K562 (cell line): ENCODE results near the gene SLC16A1. TPM values are rescaled to one million over a fixed set of nuclear protein-coding genes. Genes with fewer than 3 reads are reported as not detected.

Source experiments
- ARID1B ChIP-seq: fragments of 450-650 bp; IDR thresholded peaks from 2 replicates; pipeline ENCODE4 v1.6.1; 2016; ENCODE audit warnings: antibody characterized with exemption, mild to moderate bottlenecking, inconsistent platforms
- ATF3 ChIP-seq, 2 experiments: fragments of 450-650 bp in 1 of 2; sonication (generic) in 1 of 2; formaldehyde crosslinking in 1 of 2; IDR thresholded peaks in 1 of 2; conservative IDR thresholded peaks in 1 of 2; 2 replicates each; pipeline versions ENCODE4 v1.6.1 to v1.8.1; 2016 to 2023; ENCODE audit warnings: mild to moderate bottlenecking in 2 of 2, moderate library complexity in 2 of 2, inconsistent platforms in 1 of 2, missing genetic modification reagents in 1 of 2
- BHLHE40 ChIP-seq: IDR thresholded peaks from 2 replicates; pipeline ENCODE4 v1.6.1; 2011; ENCODE audit warnings: low read length, improper control_type of control experiment
- CREB3 ChIP-seq: fragments of 450-650 bp; conservative IDR thresholded peaks from 2 replicates; pipeline ENCODE4 v1.6.1; 2016; ENCODE audit warnings: missing genetic modification characterization, low read depth, mild to moderate bottlenecking, missing compliant biosample characterization, moderate library complexity
- CXXC5 ChIP-seq: fragments of 250-450 bp; sonication (Bioruptor Pico); IDR thresholded peaks from 2 replicates; pipeline ENCODE4 v1.8.0; 2022; ENCODE audit warnings: inconsistent platforms, mild to moderate bottlenecking, moderate library complexity
- FOSL1 ChIP-seq: fragments of 200-800 bp; sonication (Bioruptor generic); conservative IDR thresholded peaks from 2 replicates; pipeline ENCODE4 v1.6.1; 2016; ENCODE audit warnings: missing genetic modification characterization, missing compliant biosample characterization
- GTF2F1 ChIP-seq: IDR thresholded peaks from 2 replicates; pipeline ENCODE4 v1.6.1; 2011; ENCODE audit warnings: low read depth, low read length, improper control_type of control experiment
- HNRNPL ChIP-seq: fragments of 200-400 bp; formaldehyde crosslinking; IDR thresholded peaks from 2 replicates; pipeline ENCODE4 v1.6.1; 2017; ENCODE audit warnings: low read depth, mild to moderate bottlenecking, low read length
- MCM2 ChIP-seq: fragments of 450-650 bp; IDR thresholded peaks from 2 replicates; pipeline ENCODE4 v1.6.1; 2017; ENCODE audit warnings: low read depth, mild to moderate bottlenecking
- MTA3 ChIP-seq: fragments of 450-650 bp; formaldehyde crosslinking; IDR thresholded peaks from 2 replicates; pipeline ENCODE4 v1.6.1; 2017; ENCODE audit warnings: mild to moderate bottlenecking, borderline replicate concordance
- PHF20 ChIP-seq: fragments of 450-650 bp; IDR thresholded peaks from 2 replicates; pipeline ENCODE4 v1.6.1; 2018; ENCODE audit not compliant: partially characterized antibody
- POLR2AphosphoS2 ChIP-seq: IDR thresholded peaks from 2 replicates; pipeline ENCODE4 v1.6.1; 2012; ENCODE audit warnings: low read length, improper control_type of control experiment
- RFX7 ChIP-seq: fragments of 250-450 bp; sonication (Bioruptor Pico); IDR thresholded peaks from 2 replicates; pipeline ENCODE4 v1.5.1; 2021; ENCODE audit warnings: mild to moderate bottlenecking
- SRF ChIP-seq, 2 experiments: fragments of 250-450, 450-650 bp in 1 of 2; sonication (Bioruptor Pico) in 1 of 2; sonication (generic) in 1 of 2; formaldehyde crosslinking; IDR thresholded peaks; 2 replicates each; pipeline versions ENCODE4 v1.5.0 to v1.5.1; 2020 to 2022; ENCODE audit warnings: mild to moderate bottlenecking in 1 of 2, missing genetic modification reagents in 1 of 2
- STAT5A ChIP-seq: IDR thresholded peaks from 2 replicates; pipeline ENCODE4 v1.6.1; 2012; ENCODE audit warnings: low read length, inconsistent platforms, borderline replicate concordance
- TOE1 ChIP-seq, 2 experiments: fragments of 450-650 bp in 1 of 2; sonication (generic) in 1 of 2; formaldehyde crosslinking in 1 of 2; IDR thresholded peaks; 2 replicates each; pipeline versions ENCODE4 v1.7.1 to v1.8.0; 2016 to 2022; ENCODE audit warnings: borderline replicate concordance in 2 of 2, mild to moderate bottlenecking in 2 of 2, antibody characterized with exemption in 1 of 2, inconsistent platforms in 1 of 2, low read depth in 1 of 2, missing genetic modification reagents in 1 of 2, moderate library complexity in 1 of 2
- ZNF3 ChIP-seq: fragments of 250-450 bp; sonication (Bioruptor Pico); IDR thresholded peaks from 2 replicates; pipeline ENCODE4 v1.5.0; 2021; ENCODE audit warnings: mild to moderate bottlenecking, moderate library complexity
- ZNF395 ChIP-seq: fragments of 200-800 bp; sonication (Bioruptor generic); IDR thresholded peaks from 2 replicates; pipeline ENCODE4 v1.6.1; 2017; ENCODE audit warnings: missing genetic modification characterization, missing compliant biosample characterization
- ZNF586 ChIP-seq: fragments of 450-650 bp; formaldehyde crosslinking; conservative IDR thresholded peaks from 2 replicates; pipeline ENCODE4 v1.4.0; 2020; ENCODE audit warnings: mild to moderate bottlenecking, moderate library complexity
- polyA plus RNA-seq, 8 experiments: library from polyadenylated mRNA; depleted of rRNA in 4 of 8; stranded (reverse) in 5 of 8; unstranded in 3 of 8; fragments of >200 nt; fragmentation: Nextera tagmentation in 2 of 8; fragmentation: Illumina TruSeq in 1 of 8; extraction: Ambion mirVana in 2 of 8; extraction: Trizol in 1 of 8; gene quantifications; 2 replicates each; pipeline versions ENCODE4 v1.2.1 to v1.2.3, GENCODE V29; 2011 to 2014; ENCODE audit warnings: inconsistent platforms in 1 of 8, missing spikeins in 1 of 8
- total RNA-seq, 7 experiments: library from RNA; depleted of rRNA in 6 of 7; stranded (reverse); fragments of >200 nt in 6 of 7; fragmentation: Illumina TruSeq in 2 of 7; extraction: Trizol in 2 of 7; gene quantifications; 2 replicates each; pipeline versions ENCODE4 v1.2.1 to v1.2.3, GENCODE V29; 2011 to 2021; ENCODE audit warnings: low replicate concordance in 1 of 7

SLC16A1 gene
- total and polyA plus RNA-seq, 9 of the 15 experiments (the other 6 are each of a cell fraction or from before 2014, with no cell fraction given), result 73.1 to 244 (median 117) TPM

- TF ChIP-seq GTF2F1 (no peak), STAT5A (no peak), CREB3 (tag) (no peak), MCM2 (no peak), TOE1 (IDR thresholded peaks at IDR 0.05; ENCODE audit: borderline replicate concordance) (peak; percentile 86; the same call in 1 of the 2 replicates), TOE1 (CRISPR knock-in tag; IDR thresholded peaks at IDR 0.05; ENCODE audit: borderline replicate concordance, low read depth) (no peak), ZNF395 (no peak), MTA3 (0 out of 2 replicates have a peak, but pooled peaks have one; percentile 33), ARID1B (peak; percentile 68; the same call in 1 of the 2 replicates), ATF3 (IDR thresholded peaks at IDR 0.05) (peak; percentile 68), ATF3 (CRISPR knock-in tag; conservative IDR thresholded peaks at IDR 0.05) (no peak), ZNF586 (CRISPR knock-in tag) (no peak), RFX7 (CRISPR knock-in tag) (no peak), CXXC5 (CRISPR knock-in tag) (peak; percentile 86), PHF20 (no peak), POLR2AphosphoS2 (no peak), FOSL1 (tag) (peak; percentile 71), ZNF3 (CRISPR knock-in tag) (no peak), SRF (CRISPR knock-in tag; IDR thresholded peaks at IDR 0.05) (peak in 1 of 2 experiments; percentile 86; a peak in 1 of 4 replicates), BHLHE40 (peak; percentile 48; the same call in 1 of the 2 replicates), HNRNPL (no peak)
Observed at GRCh38 chr1:112878321-112878720, 77.7 kb downstream of the SLC16A1 start (continued).
